IgD-negative memory B cell (primary cell): ENCODE data around the gene SLC27A3. TPM values are rescaled to one million over a fixed set of nuclear protein-coding genes. Genes with fewer than 3 reads are reported as not detected.

ENCODE experiments used
- H3K27ac Mint-ChIP-seq, 3 donors: one replicate each; pipeline ENCODE4 v1.8.0; 2020 to 2022; ENCODE audit warnings: mild to moderate bottlenecking in 3 of 3, mixed read lengths in 3 of 3, moderate library complexity in 1 of 3
- H3K27me3 Mint-ChIP-seq: one replicate; pipeline ENCODE4 v1.8.0; 2021; ENCODE audit warnings: mixed read lengths
- H3K36me3 Mint-ChIP-seq: one replicate; pipeline ENCODE4 v1.8.0; 2020; ENCODE audit warnings: mild to moderate bottlenecking, mixed read lengths
- H3K4me1 Mint-ChIP-seq, 3 donors: one replicate each; pipeline ENCODE4 v1.8.0; 2020 to 2022; ENCODE audit warnings: mixed read lengths in 3 of 3, mild to moderate bottlenecking in 1 of 3
- H3K4me3 Mint-ChIP-seq, 4 donors: one replicate each; pipeline ENCODE4 v1.8.0; 2020 to 2022; ENCODE audit warnings: mild to moderate bottlenecking in 4 of 4, mixed read lengths in 4 of 4, moderate library complexity in 3 of 4
- H3K9me3 Mint-ChIP-seq, 3 donors: one replicate each; pipeline ENCODE4 v1.8.0; 2020 to 2021; ENCODE audit warnings: mixed read lengths in 3 of 3, mild to moderate bottlenecking in 1 of 3
- polyA plus RNA-seq: library from polyadenylated mRNA; unstranded; fragments of 300-500 nt; fragmentation: Illumina TruSeq; gene quantifications from one replicate; pipeline ENCODE4 v1.2.3, GENCODE V29; 2021

The SLC27A3 gene
- polyA plus RNA-seq, 1 donor from 2014 or later: 12.9 TPM

- H3K27ac Mint-ChIP-seq: peak overlapping the region; percentile 80 to 93 (median 93)
- H3K4me3 Mint-ChIP-seq: peak overlapping the region in 3 of 4 donors; percentile 4 to 65 (median 34)
- peaks cover 19 to 25% (median 23%) of the 10 kb centered on the region in 3 donors for H3K4me1 Mint-ChIP-seq
- H3K27me3 Mint-ChIP-seq: no peaks in the 10 kb centered on the region
- H3K36me3 Mint-ChIP-seq: peaks cover 6% of the 10 kb centered on the region
- no peaks in the 10 kb centered on the region for H3K9me3 Mint-ChIP-seq
Measured at GRCh38 chr1:153805886-153806719, 30.9 kb downstream of the SLC27A3 start.

GRCh38 chr1:153816283-153816889, 41.2 kb downstream of the SLC27A3 start:
- H3K27me3 Mint-ChIP-seq: no peaks in the 10 kb centered on the region
- H3K4me3 Mint-ChIP-seq: no peak overlapping the region
- H3K27ac Mint-ChIP-seq: no peak overlapping the region
- H3K9me3 Mint-ChIP-seq: no peaks in the 10 kb centered on the region
- H3K4me1 Mint-ChIP-seq: peaks cover 3 to 5% (median 4%) of the 10 kb centered on the region in 3 donors
- peaks cover 6% of the 10 kb centered on the region for H3K36me3 Mint-ChIP-seq

- Mint-ChIP-seq H3K9me3 (no peaks in the 10 kb centered on the region), H3K27me3 (no peaks in the 10 kb centered on the region), H3K4me3 (no peak overlapping the region), H3K36me3 (peaks cover 5% of the 10 kb centered on the region), H3K27ac (peak overlapping the region in 1 of 3 donors; percentile 6), H3K4me1 (peaks cover 4 to 11% (median 5%) of the 10 kb centered on the region in 3 donors)
Measured at GRCh38 chr1:153818876-153819275, 43.7 kb downstream of the SLC27A3 start.

GRCh38 chr1:153827168-153827964, 52.2 kb downstream of the SLC27A3 start:
- H3K4me1 Mint-ChIP-seq: peaks cover 3 to 15% (median 5%) of the 10 kb centered on the region in 3 donors
- H3K27me3 Mint-ChIP-seq: no peaks in the 10 kb centered on the region
- H3K9me3 Mint-ChIP-seq: no peaks in the 10 kb centered on the region
- H3K4me3 Mint-ChIP-seq: peak overlapping the region in 1 of 4 donors; percentile 34
- H3K36me3 Mint-ChIP-seq: peaks cover 1% of the 10 kb centered on the region
- H3K27ac Mint-ChIP-seq: peak overlapping the region in 1 of 3 donors; percentile 9

Other genes starting within 250 kb of the SLC27A3 start
- 397 TPM for gene S100A6, start 239.4 kb upstream of the SLC27A3 start, polyA plus RNA-seq
- 1.4 TPM for gene S100A5, start 234.5 kb upstream of the SLC27A3 start, polyA plus RNA-seq
- gene S100A4, start 229.6 kb upstream of the SLC27A3 start, polyA plus RNA-seq: 524 TPM
- not detected for gene S100A3, start 226.1 kb upstream of the SLC27A3 start, polyA plus RNA-seq
- not detected for gene S100A2, start 209.6 kb upstream of the SLC27A3 start, polyA plus RNA-seq
- not detected for gene S100A16, start 162.3 kb upstream of the SLC27A3 start, polyA plus RNA-seq
- not detected for gene S100A14, start 159.1 kb upstream of the SLC27A3 start, polyA plus RNA-seq
- gene S100A13, start 147.9 kb upstream of the SLC27A3 start, polyA plus RNA-seq: 3.0 TPM
- not detected for gene S100A1, start 147.0 kb upstream of the SLC27A3 start, polyA plus RNA-seq
- 78.6 TPM for gene CHTOP, start 141.3 kb upstream of the SLC27A3 start, polyA plus RNA-seq
- 74.5 TPM for gene SNAPIN, start 116.7 kb upstream of the SLC27A3 start, polyA plus RNA-seq
- gene ILF2, start 104.4 kb upstream of the SLC27A3 start, polyA plus RNA-seq: 106 TPM
- gene NPR1, start 96.7 kb upstream of the SLC27A3 start, polyA plus RNA-seq: not detected
- gene INTS3, start 47.4 kb upstream of the SLC27A3 start, polyA plus RNA-seq: 11.8 TPM
- 4.6 TPM for gene GATAD2B, start 147.6 kb downstream of the SLC27A3 start, polyA plus RNA-seq
- 36.3 TPM for gene DENND4B, start 171.3 kb downstream of the SLC27A3 start, polyA plus RNA-seq
- gene CRTC2, start 183.2 kb downstream of the SLC27A3 start, polyA plus RNA-seq: 57.2 TPM
- gene SLC39A1, start 188.1 kb downstream of the SLC27A3 start, polyA plus RNA-seq: 52.0 TPM
- gene CREB3L4, start 192.5 kb downstream of the SLC27A3 start, polyA plus RNA-seq: 6.5 TPM
- 344 TPM for gene JTB, start 202.3 kb downstream of the SLC27A3 start, polyA plus RNA-seq
- gene RAB13, start 210.9 kb downstream of the SLC27A3 start, polyA plus RNA-seq: not detected
- gene RPS27, start 215.4 kb downstream of the SLC27A3 start, polyA plus RNA-seq: 22,392 TPM